Ovary (tissue), 9 donors: ENCODE measurements around the gene METTL27. TPM values are rescaled to one million over a fixed set of nuclear protein-coding genes. Genes with fewer than 3 reads are reported as not detected.

ENCODE experiments used
- DNase-seq, 5 donors: peaks; one replicate each; pipeline ENCODE4 v3.0.0-alpha.2; 2019 to 2020
- H3K27ac ChIP-seq, 2 donors: fragments of 200-600 bp; one replicate each; pipeline versions ENCODE4 v1.5.1 to v1.8.0; 2019 to 2022
- H3K27me3 ChIP-seq: fragments of 200-600 bp; one replicate; pipeline ENCODE4 v1.8.0; 2022
- H3K36me3 ChIP-seq: fragments of 200-600 bp; sonication (generic); one replicate; pipeline ENCODE4 v1.5.1; 2019
- H3K4me1 ChIP-seq: one replicate; pipeline ENCODE4 v1.8.1; 2013; ENCODE audit warnings: mild to moderate bottlenecking, moderate library complexity; ENCODE audit not compliant: insufficient read depth
- H3K4me3 ChIP-seq: fragments of 200-600 bp; sonication (generic); one replicate; pipeline ENCODE4 v1.5.1; 2017
- H3K9me3 ChIP-seq, 2 donors: fragments of 200-600 bp in 1 of 2; sonication (generic) in 1 of 2; one replicate each; pipeline versions ENCODE4 v1.5.1 to v1.8.1; 2013 to 2019; ENCODE audit warnings: mild to moderate bottlenecking in 1 of 2, moderate library complexity in 1 of 2
- EP300 ChIP-seq: sonication (generic); formaldehyde crosslinking; IDR thresholded peaks from one replicate; pipeline ENCODE4 v1.6.1; 2017; ENCODE audit warnings: antibody characterized with exemption
- POLR2A ChIP-seq: fragments of 450-650 bp; IDR thresholded peaks from one replicate; pipeline ENCODE4 v1.6.1; 2017; ENCODE audit warnings: antibody characterized with exemption, mild to moderate bottlenecking, moderate library complexity
- WGBS, 3 donors: extraction: QIAGEN DNeasy Blood & Tissue Kit in 1 of 3; methylation state at CpG; one replicate each; pipeline versions ENCODE4 v1.1.5 to v1.1.7; 2013 to 2017; 5-methylcytosine and 5-hydroxymethylcytosine counted together
- intact Hi-C, 4 donors: fragments of 100-400 bp; cut with DNase I; formaldehyde crosslinking; loops; one replicate each; pipeline versions ENCODE4 v1.11.0 to v1.15.1; 2022 to 2023
- polyA plus RNA-seq, 2 donors: library from polyadenylated mRNA; stranded (reverse); fragments of 200-250 nt in 1 of 2; fragments of 350-450 nt in 1 of 2; fragmentation: Illumina TruSeq in 1 of 2; extraction: RNeasy Lipid Tissue Mini Kit (QIAGEN cat#74804) in 1 of 2; gene quantifications; one replicate each; pipeline ENCODE4 v1.2.3, GENCODE V29; 2013 to 2014
- total RNA-seq, 7 donors: library from RNA; depleted of rRNA in 2 of 7; stranded (reverse); fragments of >200 nt in 2 of 7; fragmentation: NEBNext Ultra II Directional in 3 of 7; extraction: Animal tissue kit (Norgen Biotek cat#: 25700) in 3 of 7; gene quantifications; one replicate each; pipeline versions ENCODE4 v1.1.0 to v1.2.4, GENCODE V29; 2016 to 2023
- TF ChIP-seq, protein P1 (sequence below), 3 donors: fragments of 450-650 bp in 2 of 3; fragments of 200-600 bp in 1 of 3; IDR thresholded peaks; one replicate each; pipeline versions ENCODE4 v1.5.1 to v1.8.0; 2016 to 2022; ENCODE audit warnings: antibody characterized with exemption in 3 of 3, mild to moderate bottlenecking in 1 of 3
- donor health status: DM: no; HTN: no; CAD: no; lungs with moderate emphysema.
- donor health status: DM: no; HTN: no; CAD: no.
- donor health status: Bipolar disorder and iron deficiency.
- donor health status: DM: yes; HTN: yes; CAD: no.
- donor health status: DM: no; HTN: no; CAD: no.
- donor health status: DM: yes; HTN: yes; CAD: no.

METTL27 gene
- total and polyA plus RNA-seq, 9 donors, result 1.8 to 25.6 (median 3.6) TPM; not detected in 1

DNA sequence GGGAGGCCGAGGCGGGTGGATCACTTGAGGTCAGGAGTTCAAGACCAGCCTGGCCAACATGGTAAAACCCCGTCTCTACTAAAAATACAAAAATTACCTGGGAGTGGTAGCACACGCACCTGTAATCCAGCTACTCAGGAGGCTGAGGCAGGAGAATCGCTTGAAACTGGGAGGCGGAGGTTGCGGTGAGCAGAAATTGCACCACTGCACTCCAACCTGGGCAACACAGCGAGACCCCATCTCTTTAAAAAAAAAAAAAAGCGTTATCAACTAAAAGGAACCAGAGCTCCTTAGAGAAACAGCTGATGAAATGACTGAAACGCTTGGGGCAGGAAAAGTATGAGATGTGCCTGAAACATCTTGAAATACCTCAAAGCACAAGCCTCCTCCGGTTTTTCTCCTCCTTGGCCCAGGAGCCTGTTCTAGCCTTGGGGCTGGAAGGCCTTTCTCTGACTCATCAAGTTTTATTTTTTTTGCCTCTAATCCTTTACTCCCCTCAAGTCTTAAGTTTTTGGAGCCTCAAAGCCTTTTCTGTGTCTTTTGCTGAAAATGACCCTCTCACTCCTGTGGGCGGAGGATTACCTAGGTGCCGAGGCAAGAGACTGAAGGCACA, 2.6 kb upstream of the METTL27 start:
- DNase-seq, result no peak
- Histone ChIP-seq H3K36me3 (no peaks in the 10 kb centered on the region), H3K4me3 (no peak overlapping the region), H3K27ac (no peak overlapping the region), H3K9me3 (no peaks in the 10 kb centered on the region), H3K27me3 (no peaks in the 10 kb centered on the region), H3K4me1 (no peaks in the 10 kb centered on the region)
- 71 to 75% (median 72%) methylated on average over 13 of the region's 13 CpGs for WGBS, 3 donors
- TF ChIP-seq EP300 (no peak), POLR2A (no peak)
- intact Hi-C loops, result loop anchor here in 2 of 4 donors (10.0 kb wide), 2 partner anchors 110 to 740 kb away; partner anchors contain the start of gene ABHD11 (in 1 of the 2)

DNA sequence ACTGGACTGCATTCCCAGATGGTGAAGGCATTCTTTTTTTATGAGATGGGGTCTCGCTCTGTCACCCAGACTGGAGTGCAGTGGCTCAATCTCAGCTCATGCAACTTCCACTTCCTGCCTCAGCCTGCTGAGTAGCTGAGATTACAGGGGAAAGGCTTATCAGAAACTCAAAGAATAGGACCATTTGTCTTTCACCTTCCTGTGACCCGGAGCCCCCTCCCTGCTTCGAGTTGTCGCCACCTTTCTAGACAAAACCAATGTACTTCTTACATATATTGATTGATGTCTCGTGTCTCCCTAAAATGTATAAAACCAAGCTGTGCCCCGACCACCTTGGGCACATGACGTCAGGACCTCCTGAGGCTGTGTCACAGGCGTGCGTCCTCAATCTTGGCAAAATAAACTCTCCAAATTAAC, 1.8 kb upstream of the METTL27 start:
- DNase-seq, result no peak
- TF ChIP-seq POLR2A (no peak), EP300 (no peak)
- TF ChIP-seq, protein P1, sequence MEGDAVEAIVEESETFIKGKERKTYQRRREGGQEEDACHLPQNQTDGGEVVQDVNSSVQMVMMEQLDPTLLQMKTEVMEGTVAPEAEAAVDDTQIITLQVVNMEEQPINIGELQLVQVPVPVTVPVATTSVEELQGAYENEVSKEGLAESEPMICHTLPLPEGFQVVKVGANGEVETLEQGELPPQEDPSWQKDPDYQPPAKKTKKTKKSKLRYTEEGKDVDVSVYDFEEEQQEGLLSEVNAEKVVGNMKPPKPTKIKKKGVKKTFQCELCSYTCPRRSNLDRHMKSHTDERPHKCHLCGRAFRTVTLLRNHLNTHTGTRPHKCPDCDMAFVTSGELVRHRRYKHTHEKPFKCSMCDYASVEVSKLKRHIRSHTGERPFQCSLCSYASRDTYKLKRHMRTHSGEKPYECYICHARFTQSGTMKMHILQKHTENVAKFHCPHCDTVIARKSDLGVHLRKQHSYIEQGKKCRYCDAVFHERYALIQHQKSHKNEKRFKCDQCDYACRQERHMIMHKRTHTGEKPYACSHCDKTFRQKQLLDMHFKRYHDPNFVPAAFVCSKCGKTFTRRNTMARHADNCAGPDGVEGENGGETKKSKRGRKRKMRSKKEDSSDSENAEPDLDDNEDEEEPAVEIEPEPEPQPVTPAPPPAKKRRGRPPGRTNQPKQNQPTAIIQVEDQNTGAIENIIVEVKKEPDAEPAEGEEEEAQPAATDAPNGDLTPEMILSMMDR (IDR thresholded peaks at IDR 0.05), result no peak

DNA sequence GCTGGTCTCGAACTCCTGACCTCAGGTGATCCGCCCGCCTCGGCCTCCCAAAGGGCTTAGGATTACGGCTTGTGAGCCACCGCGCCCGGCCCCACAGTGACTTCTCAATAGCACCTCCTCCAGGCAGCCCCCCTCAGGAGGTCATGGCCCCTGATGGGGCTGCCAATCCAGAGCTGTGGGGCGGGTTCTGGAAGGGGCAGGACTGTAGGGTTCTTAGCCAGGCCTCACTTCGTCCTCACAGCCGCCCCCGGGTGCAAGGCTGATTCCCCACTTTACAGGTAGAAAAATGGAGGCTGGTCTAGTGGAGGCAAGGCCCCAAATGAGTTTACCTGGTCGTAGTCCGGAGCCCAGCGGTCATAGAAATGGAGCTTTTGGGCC, 638 bp downstream of the METTL27 start:
- WGBS, 3 donors, result 40 to 50% (median 50%) methylated on average over 12 to 15 of the region's 15 CpGs
- Histone ChIP-seq H3K27ac (peak overlapping the region in 1 of 2 donors; percentile 32), H3K9me3 (no peaks in the 10 kb centered on the region), H3K4me1 (no peaks in the 10 kb centered on the region), H3K36me3 (no peaks in the 10 kb centered on the region), H3K27me3 (no peaks in the 10 kb centered on the region), H3K4me3 (peak overlapping the region; percentile 65)
- intact Hi-C loops, result loop anchor here in 2 of 4 donors (10.0 kb wide), 2 partner anchors 107 to 743 kb away; partner anchors contain the start of gene ABHD11 (in 1 of the 2)
- DNase-seq, result peak in 1 of 5 donors; percentile 39
- TF ChIP-seq EP300 (no peak), POLR2A (no peak)
- TF ChIP-seq, protein P1 (IDR thresholded peaks at IDR 0.05), result no peak

More for the DNA sequence above, 1.8 kb upstream of the METTL27 start:
- H3K27me3 ChIP-seq, result no peaks in the 10 kb centered on the region
- no peak overlapping the region for H3K4me3 ChIP-seq
- intact Hi-C loops, result loop anchor here in 2 of 4 donors (10.0 kb wide), 2 partner anchors 109 to 741 kb away; partner anchors contain the start of gene ABHD11 (in 1 of the 2)
- no peak overlapping the region for H3K27ac ChIP-seq
- no peaks in the 10 kb centered on the region for H3K36me3 ChIP-seq
- WGBS, 3 donors, result 52 to 70% (median 53%) methylated on average over 9 of the region's 9 CpGs
- H3K9me3 ChIP-seq, result no peaks in the 10 kb centered on the region
- H3K4me1 ChIP-seq, result no peaks in the 10 kb centered on the region

DNA sequence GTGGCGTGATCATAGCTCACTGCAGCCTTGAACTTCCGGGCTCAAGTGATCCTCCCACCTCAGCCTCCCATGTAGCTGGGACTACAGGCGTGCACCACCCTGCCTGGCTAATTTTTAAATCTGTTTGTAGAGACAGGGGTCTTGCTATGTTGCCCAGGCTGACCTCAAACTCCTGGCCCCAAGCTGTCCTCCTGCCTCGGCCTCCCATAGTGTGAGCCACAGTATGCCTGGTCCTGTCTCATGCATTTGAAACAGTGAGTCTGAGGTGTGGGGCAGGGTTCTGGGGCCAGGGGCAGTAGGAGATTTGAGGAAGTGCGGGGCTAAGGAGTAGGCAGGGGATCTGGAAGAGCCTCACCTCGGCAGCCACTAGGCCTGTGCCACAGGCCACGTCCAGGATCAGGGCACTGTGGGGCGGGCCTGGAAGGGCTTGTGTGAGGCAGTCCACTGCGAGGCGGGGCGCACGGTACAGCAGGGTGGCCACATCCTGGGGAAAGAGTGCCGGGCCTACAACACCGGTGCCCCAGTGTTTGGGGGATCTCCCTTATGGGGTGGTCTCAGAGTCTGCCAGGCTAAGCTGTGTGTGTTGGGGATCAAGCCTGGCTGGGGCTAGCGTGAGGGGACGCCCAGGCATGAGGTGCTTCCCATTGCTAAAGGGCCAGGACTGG, 1.5 kb downstream of the METTL27 start:
- TF ChIP-seq, protein P1 (IDR thresholded peaks at IDR 0.05), result no peak
- no peak for TF ChIP-seq POLR2A
- no peak for TF ChIP-seq EP300
- H3K27me3 ChIP-seq, result no peaks in the 10 kb centered on the region
- no peak for DNase-seq
- no peak overlapping the region for H3K4me3 ChIP-seq
- no peaks in the 10 kb centered on the region for H3K36me3 ChIP-seq
- no peaks in the 10 kb centered on the region for H3K4me1 ChIP-seq
- intact Hi-C loops, result loop anchor here in 2 of 4 donors (10.0 kb wide), 2 partner anchors 106 to 744 kb away; partner anchors contain the start of gene ABHD11 (in 1 of the 2)
- no peak overlapping the region for H3K27ac ChIP-seq
- WGBS, 3 donors, result 94 to 95% (median 95%) methylated on average over 16 of the region's 16 CpGs
- no peaks in the 10 kb centered on the region for H3K9me3 ChIP-seq
